Naive thymus-derived CD4-positive, alpha-beta T cell (primary cell): ENCODE measurements around the gene FGF6. TPM values are rescaled to one million over a fixed set of nuclear protein-coding genes. Genes with fewer than 3 reads are reported as not detected.

Source experiments
- ATAC-seq: fragments of 150-1000 bp; cut with Tn5 transposase; 2 replicates; pipeline ENCODE4 v1.10.0; 2021; ENCODE audit warnings: mild to moderate bottlenecking, moderate library complexity
- CTCF ChIA-PET: fragments of 350-600 bp; sonication (Branson Sonifier 250); formaldehyde crosslinking; loops from one replicate; lab custom pipeline; 2021; ENCODE audit warnings: antibody characterized with exemption; lab: Charles Lee
- POLR2A ChIA-PET: fragments of 350-600 bp; sonication (Branson Sonifier 250); formaldehyde crosslinking; loops from one replicate; lab custom pipeline; 2021; ENCODE audit warnings: antibody characterized with exemption, inconsistent platforms; lab: Charles Lee
- DNase-seq, 9 donors: peaks; one replicate each; pipeline versions ENCODE4 v3.0.0 to v3.0.0-alpha.2; 2020 to 2022; ENCODE audit warnings: mixed read lengths in 1 of 9
- H3K27ac ChIP-seq: one replicate; pipeline ENCODE4 v1.7.0; 2013; ENCODE audit warnings: mild to moderate bottlenecking, low read depth, low read length, moderate library complexity
- H3K27me3 ChIP-seq, 2 donors: one replicate each; pipeline ENCODE4 v1.7.0; 2013; ENCODE audit warnings: low read length in 2 of 2, mild to moderate bottlenecking in 2 of 2, moderate library complexity in 2 of 2; ENCODE audit not compliant: control insufficient read depth in 2 of 2, insufficient read depth in 2 of 2
- H3K36me3 ChIP-seq, 3 experiments: 1 replicate in 2 of 3; 2 replicates in 1 of 3; pipeline ENCODE4 v1.7.0; 2013; ENCODE audit warnings: low read length in 3 of 3, mild to moderate bottlenecking in 3 of 3, moderate library complexity in 1 of 3; ENCODE audit not compliant: insufficient read depth in 3 of 3, control insufficient read depth in 2 of 3
- H3K4me1 ChIP-seq, 2 donors: one replicate each; pipeline ENCODE4 v1.7.0; 2013; ENCODE audit warnings: low read length in 2 of 2, mild to moderate bottlenecking in 2 of 2, moderate library complexity in 1 of 2; ENCODE audit not compliant: control insufficient read depth in 2 of 2, insufficient read depth in 2 of 2
- H3K4me3 ChIP-seq: 2 replicates; pipeline ENCODE4 v1.7.0; 2013; ENCODE audit warnings: mild to moderate bottlenecking, low read length
- H3K9me3 ChIP-seq, 3 experiments: 1 replicate in 2 of 3; 2 replicates in 1 of 3; pipeline ENCODE4 v1.7.0; 2013; ENCODE audit warnings: low read length in 3 of 3; ENCODE audit not compliant: control insufficient read depth in 2 of 3
- H3K27ac Mint-ChIP-seq, 9 donors: one replicate each; pipeline ENCODE4 v1.8.0; 2020 to 2022; ENCODE audit warnings: mixed read lengths in 9 of 9, mild to moderate bottlenecking in 8 of 9, moderate library complexity in 5 of 9, inconsistent platforms in 2 of 9
- H3K27me3 Mint-ChIP-seq, 5 donors: one replicate each; pipeline ENCODE4 v1.8.0; 2021 to 2022; ENCODE audit warnings: mixed read lengths in 5 of 5, mild to moderate bottlenecking in 1 of 5
- H3K36me3 Mint-ChIP-seq, 5 donors: one replicate each; pipeline ENCODE4 v1.8.0; 2020 to 2022; ENCODE audit warnings: mixed read lengths in 5 of 5, mild to moderate bottlenecking in 3 of 5, inconsistent platforms in 1 of 5
- H3K4me1 Mint-ChIP-seq, 7 donors: one replicate each; pipeline ENCODE4 v1.8.0; 2020 to 2022; ENCODE audit warnings: mixed read lengths in 7 of 7, mild to moderate bottlenecking in 3 of 7, inconsistent platforms in 1 of 7
- H3K4me3 Mint-ChIP-seq, 10 donors: one replicate each; pipeline ENCODE4 v1.8.0; 2020 to 2022; ENCODE audit warnings: mild to moderate bottlenecking in 10 of 10, mixed read lengths in 10 of 10, moderate library complexity in 6 of 10, inconsistent platforms in 2 of 10
- H3K9me3 Mint-ChIP-seq, 11 donors: one replicate each; pipeline ENCODE4 v1.8.0; 2020 to 2022; ENCODE audit warnings: mixed read lengths in 11 of 11, mild to moderate bottlenecking in 4 of 11, inconsistent platforms in 1 of 11, moderate library complexity in 1 of 11
- intact Hi-C, 2 donors: fragments of 100-400 bp; cut with micrococcal nuclease; formaldehyde crosslinking; loops; one replicate each; pipeline ENCODE4 v1.15.1; 2023
- polyA plus RNA-seq, 2 donors: library from polyadenylated mRNA; unstranded; fragments of 300-500 nt; fragmentation: Illumina TruSeq; gene quantifications; one replicate each; pipeline ENCODE4 v1.2.3, GENCODE V29; 2021
- total RNA-seq, 6 experiments: library from RNA in 5 of 6; stranded (reverse) in 5 of 6; gene quantifications; 1 replicate in 5 of 6; 2 replicates in 1 of 6; pipeline ENCODE4 v1.2.3 and lab custom pipeline; 2021 to 2026

Gene FGF6
- total and polyA plus RNA-seq, 7 experiments from 2014 or later = not detected

- ATAC-seq = no peak
- no peaks in the 10 kb centered on the region for H3K36me3 Mint-ChIP-seq
- H3K27me3 Mint-ChIP-seq = peaks cover 0 to 7% (median 0%) of the 10 kb centered on the region in 5 donors
- H3K27me3 ChIP-seq = no peaks in the 10 kb centered on the region
- DNase-seq = no peak
- peak overlapping the region in 1 of 9 donors; percentile 38 for H3K27ac Mint-ChIP-seq
- intact Hi-C loops = no loop called here
- no peaks in the 10 kb centered on the region for H3K9me3 ChIP-seq
- H3K36me3 ChIP-seq = no peaks in the 10 kb centered on the region
- H3K4me3 Mint-ChIP-seq = no peak overlapping the region
- H3K27ac ChIP-seq = no peak overlapping the region
- no peaks in the 10 kb centered on the region for H3K4me1 ChIP-seq
- ChIA-PET CTCF (interaction anchor here (5.5 kb wide), 1 partner anchor 103 kb away, joined by 58 read pairs; no protein-coding TSS in a partner anchor), POLR2A (no interaction called here)
- no peaks in the 10 kb centered on the region for H3K9me3 Mint-ChIP-seq
- peaks cover 0 to 2% (median 0%) of the 10 kb centered on the region in 7 donors for H3K4me1 Mint-ChIP-seq
- H3K4me3 ChIP-seq = no peak overlapping the region
These were observed 21.2 kb downstream of the FGF6 start for GRCh38 chr12:4424422-4424821.

GRCh38 chr12:4423528-4424195 is 22.0 kb downstream of the FGF6 start:
- ChIA-PET POLR2A (interaction anchor here (1.0 kb wide), 1 partner anchor 101 kb away, joined by 3 read pairs; no protein-coding TSS in a partner anchor), CTCF (interaction anchor here (0.7 to 5.5 kb wide), 3 partner anchors 100 to 104 kb away, joined by 4 to 58 read pairs (median 7); no protein-coding TSS in a partner anchor)
- no peak overlapping the region for H3K4me3 ChIP-seq
- peaks cover 0 to 10% (median 4%) of the 10 kb centered on the region in 5 donors for H3K27me3 Mint-ChIP-seq
- H3K36me3 Mint-ChIP-seq = no peaks in the 10 kb centered on the region
- H3K4me1 ChIP-seq = no peaks in the 10 kb centered on the region
- H3K4me3 Mint-ChIP-seq = no peak overlapping the region
- no peaks in the 10 kb centered on the region for H3K27me3 ChIP-seq
- intact Hi-C loops = no loop called here
- H3K27ac ChIP-seq = no peak overlapping the region
- no peaks in the 10 kb centered on the region for H3K9me3 Mint-ChIP-seq
- ATAC-seq (no peak), DNase-seq (no peak)
- H3K4me1 Mint-ChIP-seq = peaks cover 0 to 3% (median 0%) of the 10 kb centered on the region in 7 donors
- no peaks in the 10 kb centered on the region for H3K9me3 ChIP-seq
- H3K36me3 ChIP-seq = no peaks in the 10 kb centered on the region
- H3K27ac Mint-ChIP-seq = peak overlapping the region in 1 of 9 donors; percentile 38

GRCh38 chr12:4422985-4423384 is 22.6 kb downstream of the FGF6 start:
- Histone ChIP-seq H3K36me3 (no peaks in the 10 kb centered on the region), H3K4me1 (no peaks in the 10 kb centered on the region), H3K27ac (no peak overlapping the region), H3K4me3 (no peak overlapping the region), H3K9me3 (no peaks in the 10 kb centered on the region), H3K27me3 (no peaks in the 10 kb centered on the region)
- DNase-seq (no peak), ATAC-seq (no peak)
- Mint-ChIP-seq H3K9me3 (no peaks in the 10 kb centered on the region), H3K4me3 (no peak overlapping the region), H3K36me3 (no peaks in the 10 kb centered on the region), H3K4me1 (peaks cover 0 to 3% (median 0%) of the 10 kb centered on the region in 7 donors), H3K27me3 (peaks cover 1 to 8% (median 5%) of the 10 kb centered on the region in 5 donors), H3K27ac (peak overlapping the region in 1 of 9 donors; percentile 32)
- CTCF ChIA-PET = interaction anchor here (0.7 to 5.5 kb wide), 4 partner anchors 100 to 108 kb away, joined by 4 to 58 read pairs (median 7); no protein-coding TSS in a partner anchor
- intact Hi-C loops = no loop called here
- POLR2A ChIA-PET = interaction anchor here (1.0 kb wide), 1 partner anchor 102 kb away, joined by 3 read pairs; no protein-coding TSS in a partner anchor

GRCh38 chr12:4421590-4422031 is 24.0 kb downstream of the FGF6 start:
- H3K27me3 ChIP-seq = no peaks in the 10 kb centered on the region
- CTCF ChIA-PET = interaction anchor here (0.6 to 5.5 kb wide), 10 partner anchors 9 to 228 kb away, joined by 3 to 58 read pairs (median 7); no protein-coding TSS in a partner anchor
- Mint-ChIP-seq H3K4me3 (no peak overlapping the region), H3K4me1 (peaks cover 0 to 3% (median 0%) of the 10 kb centered on the region in 7 donors), H3K9me3 (no peaks in the 10 kb centered on the region), H3K27me3 (peaks cover 3 to 14% (median 9%) of the 10 kb centered on the region in 5 donors), H3K27ac (peak overlapping the region in 3 of 9 donors; percentile 34 to 50 (median 49)), H3K36me3 (no peaks in the 10 kb centered on the region)
- POLR2A ChIA-PET = interaction anchor here (0.6 to 1.0 kb wide), 2 partner anchors 37 to 110 kb away, joined by 3 to 4 read pairs; no protein-coding TSS in a partner anchor
- DNase-seq (peak in 7 of 9 donors; percentile 17 to 61 (median 39)), ATAC-seq (peak; percentile 62)
- no peak overlapping the region for H3K4me3 ChIP-seq
- H3K36me3 ChIP-seq = no peaks in the 10 kb centered on the region
- intact Hi-C loops = loop anchor here (1.0 to 2.0 kb wide), 5 partner anchors 67 to 337 kb away; no protein-coding TSS in a partner anchor
- no peak overlapping the region for H3K27ac ChIP-seq
- no peaks in the 10 kb centered on the region for H3K9me3 ChIP-seq
- H3K4me1 ChIP-seq = no peaks in the 10 kb centered on the region

GRCh38 chr12:4420138-4420670 is 25.4 kb downstream of the FGF6 start:
- Histone ChIP-seq H3K4me1 (no peaks in the 10 kb centered on the region), H3K27ac (no peak overlapping the region), H3K9me3 (no peaks in the 10 kb centered on the region), H3K27me3 (no peaks in the 10 kb centered on the region), H3K36me3 (no peaks in the 10 kb centered on the region), H3K4me3 (no peak overlapping the region)
- Mint-ChIP-seq H3K4me3 (no peak overlapping the region), H3K4me1 (peaks cover 0 to 15% (median 5%) of the 10 kb centered on the region in 7 donors), H3K27me3 (peaks cover 12 to 24% (median 20%) of the 10 kb centered on the region in 5 donors), H3K27ac (no peak overlapping the region), H3K9me3 (no peaks in the 10 kb centered on the region), H3K36me3 (no peaks in the 10 kb centered on the region)
- intact Hi-C loops = loop anchor here in 1 of 2 donors (2.0 kb wide), 1 partner anchor 87 kb away; no protein-coding TSS in a partner anchor
- CTCF ChIA-PET = interaction anchor here (0.8 to 5.5 kb wide), 8 partner anchors 11 to 118 kb away, joined by 3 to 58 read pairs (median 4); partner anchors contain the start of gene RAD51AP1
- DNase-seq = no peak
- no peak for ATAC-seq
- POLR2A ChIA-PET = no interaction called here

- ChIA-PET CTCF (interaction anchor here (0.6 kb wide), 1 partner anchor 14 kb away, joined by 3 read pairs; no protein-coding TSS in a partner anchor), POLR2A (interaction anchor here (0.7 kb wide), 1 partner anchor 25 kb away, joined by 3 read pairs; no protein-coding TSS in a partner anchor)
- peaks cover 12 to 24% (median 20%) of the 10 kb centered on the region in 5 donors for H3K27me3 Mint-ChIP-seq
- H3K4me1 ChIP-seq = no peaks in the 10 kb centered on the region
- H3K9me3 Mint-ChIP-seq = no peaks in the 10 kb centered on the region
- ATAC-seq (no peak), DNase-seq (no peak)
- H3K36me3 Mint-ChIP-seq = no peaks in the 10 kb centered on the region
- H3K4me3 ChIP-seq = no peak overlapping the region
- intact Hi-C loops = no loop called here
- H3K27me3 ChIP-seq = no peaks in the 10 kb centered on the region
- no peak overlapping the region for H3K27ac Mint-ChIP-seq
- H3K4me3 Mint-ChIP-seq = no peak overlapping the region
- no peak overlapping the region for H3K27ac ChIP-seq
- peaks cover 0 to 27% (median 5%) of the 10 kb centered on the region in 7 donors for H3K4me1 Mint-ChIP-seq
- H3K36me3 ChIP-seq = no peaks in the 10 kb centered on the region
- no peaks in the 10 kb centered on the region for H3K9me3 ChIP-seq
These were observed 26.7 kb downstream of the FGF6 start for GRCh38 chr12:4418913-4419312.
